Duodenal mucosa (tissue), 2 donors: ENCODE data around the gene PKNOX2.

Source experiments
- H3K27ac ChIP-seq: one replicate; pipeline ENCODE4 v1.7.0; 2013; ENCODE audit warnings: low read depth, low read length
- H3K27me3 ChIP-seq, 2 donors: one replicate each; pipeline ENCODE4 v1.7.0; 2013; ENCODE audit warnings: low read length in 2 of 2, control low read depth in 1 of 2; ENCODE audit not compliant: insufficient read depth in 2 of 2, control insufficient read depth in 1 of 2
- H3K36me3 ChIP-seq, 2 donors: one replicate each; pipeline ENCODE4 v1.7.0; 2013; ENCODE audit warnings: low read length in 2 of 2, control low read depth in 1 of 2; ENCODE audit not compliant: insufficient read depth in 2 of 2, control insufficient read depth in 1 of 2
- H3K4me1 ChIP-seq, 2 donors: one replicate each; pipeline ENCODE4 v1.7.0; 2013; ENCODE audit warnings: low read length in 2 of 2, control low read depth in 1 of 2; ENCODE audit not compliant: insufficient read depth in 2 of 2, control insufficient read depth in 1 of 2
- H3K4me3 ChIP-seq, 2 donors: one replicate each; pipeline ENCODE4 v1.7.0; 2013; ENCODE audit warnings: low read length in 2 of 2, low read depth in 1 of 2
- H3K9ac ChIP-seq, 2 donors: one replicate each; pipeline ENCODE4 v1.7.0; 2013; ENCODE audit warnings: low read length in 2 of 2, low read depth in 1 of 2
- H3K9me3 ChIP-seq, 2 donors: one replicate each; pipeline ENCODE4 v1.7.0; 2013; ENCODE audit warnings: low read length in 2 of 2, control low read depth in 1 of 2; ENCODE audit not compliant: control insufficient read depth in 1 of 2

PKNOX2 gene

GRCh38 chr11:125287491-125288210 is 123.1 kb downstream of the PKNOX2 start:
- H3K27me3 ChIP-seq: no peaks in the 10 kb centered on the region
- H3K36me3 ChIP-seq: no peaks in the 10 kb centered on the region
- no peak overlapping the region for H3K4me3 ChIP-seq
- H3K9me3 ChIP-seq: no peaks in the 10 kb centered on the region
- no peak overlapping the region for H3K9ac ChIP-seq
- H3K4me1 ChIP-seq: no peaks in the 10 kb centered on the region
- no peak overlapping the region for H3K27ac ChIP-seq

DNA sequence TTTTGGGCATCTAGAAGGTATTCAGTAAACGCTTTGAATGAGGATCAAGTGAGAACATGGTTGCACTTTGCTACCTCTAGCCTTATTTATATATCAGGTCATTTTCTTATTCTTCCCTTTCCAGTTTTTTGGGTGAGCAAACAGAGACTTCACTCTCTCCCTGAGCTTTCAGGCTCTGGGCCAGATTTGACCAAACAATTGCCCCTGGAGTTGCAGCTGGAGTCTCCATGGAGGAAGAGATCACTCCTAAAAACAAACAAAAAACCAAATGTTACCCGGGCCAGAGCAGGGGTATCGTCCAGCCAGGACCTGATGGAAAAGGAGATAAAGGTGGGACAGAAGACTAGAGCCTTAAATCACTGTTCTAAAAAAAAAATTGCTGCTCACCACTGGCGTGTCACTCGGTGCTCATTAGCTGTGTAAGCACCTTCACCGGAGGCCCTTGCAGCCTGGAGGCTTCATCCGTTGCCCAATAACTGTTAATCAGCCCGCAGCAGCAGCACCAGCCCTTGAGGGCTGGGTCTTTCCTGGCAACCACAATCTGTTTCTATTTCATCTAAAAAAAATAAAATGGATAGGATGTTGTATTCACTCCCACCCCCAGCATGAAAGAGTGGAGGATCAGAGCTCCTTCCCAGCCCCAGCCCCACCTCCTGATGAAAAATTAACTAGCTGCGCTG is 125.0 kb downstream of the PKNOX2 start:
- no peak overlapping the region for H3K4me3 ChIP-seq
- H3K27me3 ChIP-seq: peaks cover 0 to 4% of the 10 kb centered on the region in 2 donors
- H3K36me3 ChIP-seq: no peaks in the 10 kb centered on the region
- H3K4me1 ChIP-seq: no peaks in the 10 kb centered on the region
- no peak overlapping the region for H3K9ac ChIP-seq
- no peak overlapping the region for H3K27ac ChIP-seq
- H3K9me3 ChIP-seq: no peaks in the 10 kb centered on the region

GRCh38 chr11:125290263-125290662 is 125.7 kb downstream of the PKNOX2 start:
- H3K4me3 ChIP-seq: no peak overlapping the region
- H3K27ac ChIP-seq: no peak overlapping the region
- H3K4me1 ChIP-seq: no peaks in the 10 kb centered on the region
- no peaks in the 10 kb centered on the region for H3K9me3 ChIP-seq
- H3K9ac ChIP-seq: no peak overlapping the region
- H3K36me3 ChIP-seq: no peaks in the 10 kb centered on the region
- H3K27me3 ChIP-seq: peaks cover 0 to 4% of the 10 kb centered on the region in 2 donors

GRCh38 chr11:125292100-125292499 is 127.5 kb downstream of the PKNOX2 start:
- H3K9ac ChIP-seq: no peak overlapping the region
- no peaks in the 10 kb centered on the region for H3K36me3 ChIP-seq
- H3K4me3 ChIP-seq: no peak overlapping the region
- no peak overlapping the region for H3K27ac ChIP-seq
- H3K4me1 ChIP-seq: no peaks in the 10 kb centered on the region
- H3K27me3 ChIP-seq: peaks cover 0 to 4% of the 10 kb centered on the region in 2 donors
- no peaks in the 10 kb centered on the region for H3K9me3 ChIP-seq

DNA sequence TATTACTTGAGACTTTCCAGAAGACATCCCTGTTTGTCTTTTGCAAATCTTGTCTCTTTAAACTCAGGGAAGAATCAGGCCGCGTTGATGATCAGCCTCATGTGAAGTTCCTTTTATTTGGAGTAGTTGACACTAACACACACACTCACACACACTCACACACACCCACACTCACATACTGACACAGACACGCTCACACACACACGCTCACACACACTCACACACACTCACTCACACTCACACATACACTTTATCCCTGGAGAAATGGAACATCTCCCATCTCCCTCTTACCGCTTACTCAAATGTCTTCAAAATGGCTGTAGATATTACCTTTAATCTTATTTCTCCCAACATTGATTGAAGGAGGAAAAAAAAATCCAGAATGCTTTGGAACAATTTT is 129.0 kb downstream of the PKNOX2 start:
- Histone ChIP-seq H3K9ac (no peak overlapping the region), H3K27ac (no peak overlapping the region), H3K36me3 (no peaks in the 10 kb centered on the region), H3K9me3 (no peaks in the 10 kb centered on the region), H3K4me1 (no peaks in the 10 kb centered on the region), H3K4me3 (no peak overlapping the region), H3K27me3 (peaks cover 0 to 4% of the 10 kb centered on the region in 2 donors)

DNA sequence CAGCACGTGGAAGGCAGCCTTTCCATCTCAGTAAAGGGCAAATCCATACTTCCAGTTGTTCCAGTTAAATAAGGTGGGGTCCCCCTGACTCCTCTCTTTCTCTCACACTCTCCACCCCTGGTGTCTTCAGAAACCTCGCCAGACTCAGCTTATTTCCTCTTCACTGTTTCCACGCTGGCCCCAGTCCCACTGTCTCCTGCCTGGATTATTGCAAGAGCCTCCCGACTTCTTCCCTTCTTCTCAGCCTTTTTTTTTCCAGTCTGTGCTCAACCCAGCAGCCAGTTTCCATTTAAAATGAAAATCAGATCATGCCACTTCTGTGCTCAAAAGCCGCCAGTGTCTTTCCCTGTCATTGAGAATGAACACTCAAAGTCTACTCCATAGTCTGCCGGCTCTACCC is 131.4 kb downstream of the PKNOX2 start:
- Histone ChIP-seq H3K27ac (no peak overlapping the region), H3K9me3 (no peaks in the 10 kb centered on the region), H3K27me3 (peaks cover 0 to 4% of the 10 kb centered on the region in 2 donors), H3K4me3 (no peak overlapping the region), H3K36me3 (no peaks in the 10 kb centered on the region), H3K4me1 (no peaks in the 10 kb centered on the region), H3K9ac (no peak overlapping the region)

DNA sequence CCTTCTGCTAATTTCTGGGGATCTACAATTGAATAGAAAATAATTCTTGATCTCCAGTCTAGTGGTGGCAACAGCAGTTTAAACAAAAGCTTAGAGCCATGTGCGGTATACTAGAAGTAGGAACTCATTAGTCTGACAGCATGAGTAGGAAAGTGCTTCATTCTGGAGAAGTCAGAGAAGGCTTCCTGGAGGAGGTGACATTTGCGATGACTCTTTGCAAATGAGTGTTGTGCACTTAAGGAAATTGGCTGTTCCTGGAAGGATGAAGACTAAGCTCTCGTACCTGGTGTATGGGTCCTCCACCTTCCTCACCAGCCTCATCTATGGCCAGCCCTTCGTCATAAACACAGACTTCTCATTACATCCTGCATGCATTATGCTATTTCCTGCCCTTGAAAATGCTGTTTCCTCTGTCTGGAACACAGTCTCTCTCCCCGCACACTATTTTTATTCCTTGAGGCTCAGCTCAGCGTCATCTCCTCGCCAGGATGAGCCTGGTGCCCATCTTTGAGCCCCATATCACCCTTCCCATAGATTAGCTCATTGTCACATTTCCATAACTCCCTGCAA is 132.9 kb downstream of the PKNOX2 start:
- H3K27ac ChIP-seq: no peak overlapping the region
- H3K4me1 ChIP-seq: no peaks in the 10 kb centered on the region
- H3K27me3 ChIP-seq: peaks cover 0 to 4% of the 10 kb centered on the region in 2 donors
- H3K36me3 ChIP-seq: no peaks in the 10 kb centered on the region
- H3K9ac ChIP-seq: no peak overlapping the region
- H3K9me3 ChIP-seq: no peaks in the 10 kb centered on the region
- no peak overlapping the region for H3K4me3 ChIP-seq

DNA sequence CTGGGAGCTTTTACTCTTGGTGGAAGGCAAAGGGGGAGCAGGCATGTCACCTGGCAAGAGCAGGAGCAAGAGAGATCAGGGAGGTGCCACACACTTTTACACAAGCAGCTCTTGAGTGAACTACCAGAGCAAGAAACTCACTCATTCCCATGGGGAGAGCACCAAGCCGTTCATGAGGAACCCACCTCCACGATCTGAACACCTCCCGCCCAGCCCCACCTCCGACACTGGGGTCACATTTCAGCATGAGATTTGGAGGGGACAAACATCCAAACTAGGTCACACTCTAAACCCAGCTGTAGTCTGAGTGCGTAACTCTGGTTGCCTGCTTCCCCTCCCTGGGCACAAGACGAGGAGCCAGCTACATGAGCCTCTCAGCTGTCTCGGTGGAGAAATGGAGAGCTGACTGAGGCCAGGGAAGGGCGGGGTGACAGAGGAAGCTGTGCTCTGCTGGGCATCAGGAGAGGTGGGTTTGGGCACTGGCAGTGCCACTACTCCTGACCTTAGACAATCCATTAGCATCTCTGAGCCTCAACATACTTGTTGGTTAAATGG is 134.6 kb downstream of the PKNOX2 start:
- no peaks in the 10 kb centered on the region for H3K4me1 ChIP-seq

GRCh38 chr11:125299821-125300220 is 135.3 kb downstream of the PKNOX2 start:
- H3K9me3 ChIP-seq: no peaks in the 10 kb centered on the region
- no peaks in the 10 kb centered on the region for H3K36me3 ChIP-seq
- H3K27ac ChIP-seq: no peak overlapping the region
- H3K4me3 ChIP-seq: no peak overlapping the region
- no peak overlapping the region for H3K9ac ChIP-seq
- no peaks in the 10 kb centered on the region for H3K4me1 ChIP-seq
- no peaks in the 10 kb centered on the region for H3K27me3 ChIP-seq

More for the DNA sequence above, 134.6 kb downstream of the PKNOX2 start:
- Histone ChIP-seq H3K27ac (no peak overlapping the region), H3K9ac (no peak overlapping the region), H3K9me3 (no peaks in the 10 kb centered on the region), H3K27me3 (peaks cover 0 to 4% of the 10 kb centered on the region in 2 donors), H3K4me3 (no peak overlapping the region), H3K36me3 (no peaks in the 10 kb centered on the region)

GRCh38 chr11:125300791-125301218 is 136.3 kb downstream of the PKNOX2 start:
- no peak overlapping the region for H3K4me3 ChIP-seq
- no peak overlapping the region for H3K9ac ChIP-seq
- no peaks in the 10 kb centered on the region for H3K36me3 ChIP-seq
- no peaks in the 10 kb centered on the region for H3K4me1 ChIP-seq
- no peaks in the 10 kb centered on the region for H3K9me3 ChIP-seq
- no peaks in the 10 kb centered on the region for H3K27me3 ChIP-seq
- H3K27ac ChIP-seq: no peak overlapping the region
